Uterus (tissue), 4 donors: ENCODE data around the gene POLR3E. TPM values are rescaled to one million over a fixed set of nuclear protein-coding genes. Genes with fewer than 3 reads are reported as not detected.

Source experiments
- DNase-seq, 2 donors: peaks; one replicate each; pipeline ENCODE4 v3.0.0-alpha.2; 2019 to 2020
- H3K27ac ChIP-seq, 2 donors: fragments of 200-600 bp; sonication (generic); 1 replicate in 1 of 2; 2 replicates in 1 of 2; pipeline ENCODE4 v1.5.1; 2016 to 2018
- H3K27me3 ChIP-seq, 2 donors: fragments of 200-600 bp; sonication (generic); one replicate each; pipeline ENCODE4 v1.5.1; 2018 to 2019; ENCODE audit warnings: control low read depth in 1 of 2
- H3K36me3 ChIP-seq, 2 donors: fragments of 200-600 bp; sonication (generic); one replicate each; pipeline ENCODE4 v1.5.1; 2019; ENCODE audit warnings: control low read depth in 1 of 2
- H3K4me1 ChIP-seq, 2 donors: fragments of 200-600 bp; sonication (generic); one replicate each; pipeline ENCODE4 v1.5.1; 2018 to 2019; ENCODE audit warnings: control low read depth in 1 of 2
- H3K4me3 ChIP-seq, 2 donors: fragments of 200-600 bp; sonication (generic); 1 replicate in 1 of 2; 2 replicates in 1 of 2; pipeline ENCODE4 v1.5.1; 2018 to 2019; ENCODE audit warnings: mild to moderate bottlenecking in 1 of 2
- H3K9me3 ChIP-seq, 2 donors: fragments of 200-600 bp; sonication (generic); one replicate each; pipeline ENCODE4 v1.5.1; 2019; ENCODE audit warnings: control low read depth in 1 of 2
- POLR2A ChIP-seq, 2 donors: fragments of 450-650 bp; IDR thresholded peaks; one replicate each; pipeline ENCODE4 v1.6.1; 2016; ENCODE audit warnings: antibody characterized with exemption in 2 of 2, mild to moderate bottlenecking in 1 of 2, moderate library complexity in 1 of 2
- intact Hi-C: fragments of 100-400 bp; cut with DNase I; formaldehyde crosslinking; loops from one replicate; pipeline ENCODE4 v1.15.1; 2023; ENCODE audit warnings: low total_unique reads
- total RNA-seq, 4 donors: library from RNA; depleted of rRNA in 3 of 4; stranded (reverse); fragments of >200 nt in 3 of 4; gene quantifications; one replicate each; pipeline versions ENCODE4 v1.1.0 to v1.2.4, GENCODE V29; 2014 to 2023
- TF ChIP-seq, protein P1 (sequence below), 4 experiments: fragments of 200-600 bp in 2 of 4; fragments of 450-650 bp in 2 of 4; sonication (generic) in 2 of 4; IDR thresholded peaks; one replicate each; pipeline ENCODE4 v1.5.1; 2016 to 2019; ENCODE audit warnings: antibody characterized with exemption in 4 of 4, mild to moderate bottlenecking in 2 of 4, moderate library complexity in 1 of 4
- donor health status: DM: yes; HTN: yes; CAD: no.

Gene POLR3E
- total RNA-seq, 4 donors from 2014 or later: 45.1 to 179 (median 64.5) TPM

DNA sequence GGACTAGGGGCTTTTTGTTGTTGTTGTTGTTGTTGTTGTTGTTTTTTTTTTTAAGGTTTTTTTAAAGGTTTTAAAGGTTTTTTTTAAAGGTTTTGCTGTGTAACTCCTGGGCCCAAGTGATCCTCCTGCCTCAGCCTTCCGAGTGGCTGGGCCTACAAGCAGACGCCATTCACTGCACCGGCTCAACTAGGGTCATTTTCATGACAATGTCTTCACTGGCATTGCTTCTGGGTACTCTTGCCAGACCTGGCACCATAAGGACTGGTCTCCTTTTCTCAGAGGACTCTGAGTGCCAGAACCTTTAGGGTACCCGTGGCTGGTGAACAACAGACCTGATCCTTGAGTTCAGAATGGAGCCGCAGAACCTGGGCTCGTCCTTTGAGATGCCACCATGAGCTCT lies 20.4 kb downstream of the POLR3E start:
- Histone ChIP-seq H3K4me3 (no peak overlapping the region), H3K4me1 (peaks cover 0 to 10% of the 10 kb centered on the region in 2 donors), H3K27me3 (no peaks in the 10 kb centered on the region), H3K27ac (no peak overlapping the region), H3K36me3 (no peaks in the 10 kb centered on the region), H3K9me3 (no peaks in the 10 kb centered on the region)
- no peak for TF ChIP-seq POLR2A (IDR thresholded peaks at IDR 0.05)
- TF ChIP-seq, protein P1, sequence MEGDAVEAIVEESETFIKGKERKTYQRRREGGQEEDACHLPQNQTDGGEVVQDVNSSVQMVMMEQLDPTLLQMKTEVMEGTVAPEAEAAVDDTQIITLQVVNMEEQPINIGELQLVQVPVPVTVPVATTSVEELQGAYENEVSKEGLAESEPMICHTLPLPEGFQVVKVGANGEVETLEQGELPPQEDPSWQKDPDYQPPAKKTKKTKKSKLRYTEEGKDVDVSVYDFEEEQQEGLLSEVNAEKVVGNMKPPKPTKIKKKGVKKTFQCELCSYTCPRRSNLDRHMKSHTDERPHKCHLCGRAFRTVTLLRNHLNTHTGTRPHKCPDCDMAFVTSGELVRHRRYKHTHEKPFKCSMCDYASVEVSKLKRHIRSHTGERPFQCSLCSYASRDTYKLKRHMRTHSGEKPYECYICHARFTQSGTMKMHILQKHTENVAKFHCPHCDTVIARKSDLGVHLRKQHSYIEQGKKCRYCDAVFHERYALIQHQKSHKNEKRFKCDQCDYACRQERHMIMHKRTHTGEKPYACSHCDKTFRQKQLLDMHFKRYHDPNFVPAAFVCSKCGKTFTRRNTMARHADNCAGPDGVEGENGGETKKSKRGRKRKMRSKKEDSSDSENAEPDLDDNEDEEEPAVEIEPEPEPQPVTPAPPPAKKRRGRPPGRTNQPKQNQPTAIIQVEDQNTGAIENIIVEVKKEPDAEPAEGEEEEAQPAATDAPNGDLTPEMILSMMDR (IDR thresholded peaks at IDR 0.05): no peak
- intact Hi-C loops: no loop called here
- no peak for DNase-seq

GRCh38 chr16:22318690-22319358 lies 21.6 kb downstream of the POLR3E start:
- Histone ChIP-seq H3K27me3 (no peaks in the 10 kb centered on the region), H3K36me3 (no peaks in the 10 kb centered on the region), H3K4me1 (peaks cover 0 to 10% of the 10 kb centered on the region in 2 donors), H3K9me3 (no peaks in the 10 kb centered on the region), H3K27ac (no peak overlapping the region), H3K4me3 (no peak overlapping the region)
- TF ChIP-seq, protein P1 (IDR thresholded peaks at IDR 0.05): peak in 1 of 4 experiments; percentile 10
- TF ChIP-seq POLR2A (IDR thresholded peaks at IDR 0.05): no peak
- intact Hi-C loops: no loop called here
- no peak for DNase-seq

DNA sequence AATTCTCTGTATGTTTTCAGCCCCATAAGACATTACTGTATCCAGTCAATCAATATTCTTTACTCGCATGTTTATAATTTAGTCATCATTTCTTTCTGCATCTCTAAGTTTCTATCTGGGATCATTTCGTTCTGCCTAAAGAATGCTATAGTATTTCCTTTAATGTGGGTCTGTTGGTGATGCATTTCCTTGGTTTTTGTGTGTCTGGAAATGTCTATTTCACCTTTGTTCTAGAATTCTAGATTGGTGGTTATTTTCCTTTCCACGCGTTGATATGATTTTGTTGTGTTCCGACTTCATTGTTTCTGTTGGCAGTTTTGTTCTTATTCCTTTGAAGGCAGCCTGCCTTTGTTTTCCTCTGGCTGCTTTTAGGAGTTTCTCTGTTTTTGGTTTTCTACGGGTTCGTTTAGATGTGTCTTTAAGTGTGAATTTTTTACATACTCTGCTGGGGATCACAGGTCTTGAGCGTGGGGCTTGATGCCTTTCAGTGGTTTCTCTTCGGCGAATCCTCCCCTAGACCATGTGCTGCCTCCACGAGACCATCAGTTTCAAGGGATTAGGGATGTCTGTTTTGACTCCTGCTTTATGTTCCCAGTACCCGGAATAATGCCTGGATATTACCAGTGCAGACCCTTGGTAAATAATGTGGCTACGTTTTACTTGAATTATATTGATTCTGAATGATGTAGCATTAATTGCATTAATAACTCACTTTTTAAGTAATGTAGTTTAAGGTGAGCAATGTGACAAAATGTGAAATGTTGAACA lies 23.5 kb downstream of the POLR3E start:
- no peak overlapping the region for H3K27ac ChIP-seq
- TF ChIP-seq POLR2A (IDR thresholded peaks at IDR 0.05): no peak
- TF ChIP-seq, protein P1 (IDR thresholded peaks at IDR 0.05): no peak
- intact Hi-C loops: no loop called here
- no peaks in the 10 kb centered on the region for H3K36me3 ChIP-seq
- no peak overlapping the region for H3K4me3 ChIP-seq
- no peaks in the 10 kb centered on the region for H3K9me3 ChIP-seq
- DNase-seq: no peak
- H3K4me1 ChIP-seq: peaks cover 0 to 10% of the 10 kb centered on the region in 2 donors
- no peaks in the 10 kb centered on the region for H3K27me3 ChIP-seq

- Histone ChIP-seq H3K36me3 (no peaks in the 10 kb centered on the region), H3K27me3 (no peaks in the 10 kb centered on the region)
- peak; percentile 58 to 61 for DNase-seq
These were observed 24.3 kb downstream of the POLR3E start for GRCh38 chr16:22321340-22322001.

More at GRCh38 chr16:22321340-22322001, 24.3 kb downstream of the POLR3E start:
- TF ChIP-seq, protein P1 (IDR thresholded peaks at IDR 0.05): peak; percentile 76 to 89 (median 83)
- no peak for TF ChIP-seq POLR2A (IDR thresholded peaks at IDR 0.05)
- no peaks in the 10 kb centered on the region for H3K9me3 ChIP-seq
- no peak overlapping the region for H3K4me3 ChIP-seq
- no peak overlapping the region for H3K27ac ChIP-seq
- intact Hi-C loops: no loop called here
- H3K4me1 ChIP-seq: peaks cover 0 to 10% of the 10 kb centered on the region in 2 donors
